GM12801 (cell line): Measurements from ENCODE around the gene PSPN.

ENCODE experiments used
- TF ChIP-seq, protein P1 (sequence below): IDR thresholded peaks from one replicate; pipeline ENCODE4 v1.5.1; 2011; ENCODE audit warnings: control low read depth; ENCODE audit not compliant: insufficient read length; ENCODE audit errors: extremely low read depth

PSPN gene

GRCh38 chr19:6417713-6418561, 42.2 kb upstream of the PSPN start:
- TF ChIP-seq, protein P1, sequence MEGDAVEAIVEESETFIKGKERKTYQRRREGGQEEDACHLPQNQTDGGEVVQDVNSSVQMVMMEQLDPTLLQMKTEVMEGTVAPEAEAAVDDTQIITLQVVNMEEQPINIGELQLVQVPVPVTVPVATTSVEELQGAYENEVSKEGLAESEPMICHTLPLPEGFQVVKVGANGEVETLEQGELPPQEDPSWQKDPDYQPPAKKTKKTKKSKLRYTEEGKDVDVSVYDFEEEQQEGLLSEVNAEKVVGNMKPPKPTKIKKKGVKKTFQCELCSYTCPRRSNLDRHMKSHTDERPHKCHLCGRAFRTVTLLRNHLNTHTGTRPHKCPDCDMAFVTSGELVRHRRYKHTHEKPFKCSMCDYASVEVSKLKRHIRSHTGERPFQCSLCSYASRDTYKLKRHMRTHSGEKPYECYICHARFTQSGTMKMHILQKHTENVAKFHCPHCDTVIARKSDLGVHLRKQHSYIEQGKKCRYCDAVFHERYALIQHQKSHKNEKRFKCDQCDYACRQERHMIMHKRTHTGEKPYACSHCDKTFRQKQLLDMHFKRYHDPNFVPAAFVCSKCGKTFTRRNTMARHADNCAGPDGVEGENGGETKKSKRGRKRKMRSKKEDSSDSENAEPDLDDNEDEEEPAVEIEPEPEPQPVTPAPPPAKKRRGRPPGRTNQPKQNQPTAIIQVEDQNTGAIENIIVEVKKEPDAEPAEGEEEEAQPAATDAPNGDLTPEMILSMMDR = no peak

- TF ChIP-seq, protein P1 = no peak
Observed at GRCh38 chr19:6416658-6417405, 41.1 kb upstream of the PSPN start.

DNA sequence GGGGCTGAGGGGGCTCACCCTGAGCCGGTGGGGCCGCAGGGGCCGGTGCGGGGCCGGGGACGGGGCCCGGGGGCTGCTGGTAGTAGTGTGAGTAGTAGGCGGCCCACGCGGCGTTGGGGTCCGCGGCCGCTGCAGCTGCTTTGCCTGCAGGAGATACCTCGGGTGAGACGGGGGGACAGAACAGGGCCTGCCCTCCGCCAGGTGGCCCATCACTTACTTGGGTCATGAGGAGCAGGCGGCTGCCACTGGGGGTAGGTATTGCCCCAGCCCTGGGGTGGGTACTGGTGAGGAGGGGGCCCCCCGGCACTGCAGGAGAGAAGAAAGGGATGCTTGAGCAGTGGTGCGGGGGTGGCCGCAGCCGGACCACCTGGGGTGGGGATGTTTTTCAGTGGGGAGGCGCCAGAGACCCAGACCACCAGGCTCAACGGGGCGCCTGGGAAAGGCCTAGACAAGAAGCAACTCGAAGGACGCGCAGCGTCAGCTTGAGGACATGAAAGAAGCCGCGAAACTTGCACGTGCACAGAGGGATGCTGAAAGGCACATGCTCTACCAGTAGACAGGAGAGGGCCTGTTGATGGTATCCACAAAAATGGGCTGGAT, 40.0 kb upstream of the PSPN start:
- TF ChIP-seq, protein P1 = no peak

- TF ChIP-seq, protein P1 = no peak
Observed at GRCh38 chr19:6414793-6415590, 39.3 kb upstream of the PSPN start.

- TF ChIP-seq, protein P1 = no peak
Observed at GRCh38 chr19:6413721-6414643, 38.2 kb upstream of the PSPN start.

DNA sequence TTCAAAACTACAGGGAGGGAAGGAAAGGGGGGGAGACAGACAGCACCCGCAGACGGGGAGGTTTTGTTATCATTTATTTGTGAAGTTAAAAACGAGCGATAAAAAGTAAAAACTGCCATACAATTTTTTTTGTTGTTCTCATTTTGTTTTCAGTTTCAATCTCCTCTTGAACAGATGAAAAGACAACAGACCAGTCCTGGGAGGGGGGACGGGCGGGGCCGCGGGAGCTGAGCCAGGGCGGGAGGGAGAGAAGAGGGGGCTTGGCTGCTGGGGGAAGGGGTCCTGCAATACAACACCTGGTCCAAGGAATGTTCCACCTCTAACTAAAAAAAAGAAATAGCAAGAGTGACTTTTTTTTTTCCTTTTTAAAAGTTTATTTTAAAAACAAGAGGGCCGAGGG, 37.6 kb upstream of the PSPN start:
- TF ChIP-seq, protein P1 = no peak
